Right lobe of liver (tissue), 4 donors: ENCODE measurements around the gene ZDHHC14.

Experiments used
- CTCF ChIP-seq, 4 donors: fragments of 200-600 bp in 3 of 4; fragments of 450-650 bp in 1 of 4; IDR thresholded peaks; one replicate each; pipeline versions ENCODE4 v1.5.1 to v1.8.0; 2016 to 2022; ENCODE audit warnings: antibody characterized with exemption in 4 of 4, mild to moderate bottlenecking in 2 of 4
- POLR2A ChIP-seq: fragments of 450-650 bp; IDR thresholded peaks from one replicate; pipeline ENCODE4 v1.6.1; 2017; ENCODE audit warnings: antibody characterized with exemption, mild to moderate bottlenecking
- donor health status: DM: no; HTN: no; CAD: no.
- donor health status: DM: no; HTN: no; CAD: no.
- donor health status: DM: no; HTN: yes; CAD: no.

- TF ChIP-seq POLR2A (no peak), CTCF (IDR thresholded peaks at IDR 0.05) (no peak)
Observed at GRCh38 chr6:157510323-157511188, 129.6 kb downstream of the ZDHHC14 start.
